Neural cell (in vitro differentiated cells): ENCODE results near the gene STX10. TPM values are rescaled to one million over a fixed set of nuclear protein-coding genes. Genes with fewer than 3 reads are reported as not detected.
A peak's percentile ranks its signal among the peaks of the same experiment; 100 is the strongest.

Source experiments
- H2AFZ ChIP-seq: fragments of 200-600, 300-800 bp; sonication (generic), shearing (Covaris generic); 2 replicates; pipeline ENCODE4 v1.6.0; 2014; ENCODE audit warnings: low read depth, mild to moderate bottlenecking, antibody characterized with exemption, low read length, moderate library complexity
- H3F3A ChIP-seq: fragments of 200-600 bp; shearing (Covaris generic); 2 replicates; pipeline ENCODE4 v1.6.1; 2016; ENCODE audit warnings: mild to moderate bottlenecking, moderate library complexity, mixed read lengths, antibody characterized with exemption, low read length; ENCODE audit not compliant: insufficient read depth, poor library complexity, severe bottlenecking
- H3K27ac ChIP-seq: fragments of 200-600, 300-800 bp; sonication (generic), shearing (Covaris generic); 2 replicates; pipeline ENCODE4 v1.5.1; 2014; ENCODE audit warnings: mild to moderate bottlenecking, low read length, moderate library complexity
- H3K27me3 ChIP-seq: fragments of 300-800, 200-600 bp; sonication (generic), shearing (Covaris generic); 2 replicates; pipeline ENCODE4 v1.6.0; 2014; ENCODE audit warnings: mild to moderate bottlenecking, low read depth, low read length, moderate library complexity; ENCODE audit not compliant: insufficient read depth
- H3K36me3 ChIP-seq: fragments of 300-800, 200-600 bp; sonication (generic), shearing (Covaris generic); 2 replicates; pipeline ENCODE4 v1.5.1; 2014; ENCODE audit warnings: mild to moderate bottlenecking, antibody characterized with exemption, low read length, moderate library complexity; ENCODE audit not compliant: insufficient read depth
- H3K4me2 ChIP-seq: fragments of 300-800, 200-600 bp; sonication (generic), shearing (Covaris generic); 2 replicates; pipeline ENCODE4 v1.6.0; 2014; ENCODE audit warnings: mild to moderate bottlenecking, low read length
- H3K4me3 ChIP-seq: fragments of 300-800, 200-600 bp; sonication (generic), shearing (Covaris generic); 2 replicates; pipeline ENCODE4 v1.5.1; 2014; ENCODE audit warnings: mild to moderate bottlenecking, low read length, moderate library complexity
- H3K79me2 ChIP-seq: fragments of 200-600 bp; shearing (Covaris generic); replicated peaks from 2 replicates; pipeline ENCODE4 v1.6.0; 2014; ENCODE audit warnings: mild to moderate bottlenecking, low read length, moderate library complexity; ENCODE audit not compliant: insufficient read depth
- H3K9ac ChIP-seq: fragments of 300-800, 200-600 bp; sonication (generic), shearing (Covaris generic); 2 replicates; pipeline ENCODE4 v1.6.1; 2016; ENCODE audit warnings: mild to moderate bottlenecking, low read length, mixed read lengths
- H3K9me2 ChIP-seq: fragments of 200-600 bp; shearing (Covaris generic); 2 replicates; pipeline ENCODE4 v1.6.1; 2016; ENCODE audit warnings: mild to moderate bottlenecking, low read length, mixed read lengths; ENCODE audit not compliant: insufficient read depth
- H3K9me3 ChIP-seq: fragments of 200-600, 300-800 bp; sonication (generic), shearing (Covaris generic); 2 replicates; pipeline ENCODE4 v1.6.1; 2016; ENCODE audit warnings: mild to moderate bottlenecking, mixed run types, low read length, moderate library complexity, mixed read lengths
- H4K20me1 ChIP-seq: fragments of 200-600 bp; shearing (Covaris generic); 2 replicates; pipeline ENCODE4 v1.6.1; 2016; ENCODE audit warnings: mild to moderate bottlenecking, mixed run types; ENCODE audit not compliant: insufficient read depth
- EP300 ChIP-seq: fragments of 450-650 bp; conservative IDR thresholded peaks from 2 replicates; pipeline ENCODE4 v1.6.1; 2014; ENCODE audit warnings: antibody characterized with exemption, mild to moderate bottlenecking, moderate library complexity; ENCODE audit not compliant: poor library complexity, severe bottlenecking
- EZH2 ChIP-seq: fragments of 200-600, 300-800 bp; shearing (Covaris generic), sonication (generic); IDR thresholded peaks from 2 replicates; pipeline ENCODE4 v1.6.1; 2014; ENCODE audit warnings: antibody characterized with exemption, low read length, borderline replicate concordance, mild to moderate bottlenecking; ENCODE audit not compliant: insufficient read depth, poor library complexity, severe bottlenecking
- MXI1 ChIP-seq: fragments of 450-650 bp; conservative IDR thresholded peaks from 2 replicates; pipeline ENCODE4 v1.6.1; 2014; ENCODE audit warnings: antibody characterized with exemption, mild to moderate bottlenecking; ENCODE audit not compliant: poor library complexity, severe bottlenecking
- POLR2AphosphoS5 ChIP-seq: IDR thresholded peaks from 2 replicates; pipeline ENCODE4 v1.6.1; 2012
- RAD21 ChIP-seq: fragments of 450-650 bp; conservative IDR thresholded peaks from 2 replicates; pipeline ENCODE4 v1.6.1; 2014; ENCODE audit warnings: antibody characterized with exemption, mild to moderate bottlenecking, moderate library complexity
- REST ChIP-seq: IDR thresholded peaks from 2 replicates; pipeline ENCODE4 v1.6.1; 2012; ENCODE audit warnings: borderline replicate concordance
- SMC3 ChIP-seq: fragments of 450-650 bp; conservative IDR thresholded peaks from 2 replicates; pipeline ENCODE4 v1.6.1; 2014; ENCODE audit warnings: antibody characterized with exemption, mild to moderate bottlenecking, moderate library complexity; ENCODE audit not compliant: poor library complexity
- TAF1 ChIP-seq: IDR thresholded peaks from 2 replicates; pipeline ENCODE4 v1.6.1; 2012; ENCODE audit warnings: low read depth
- polyA plus RNA-seq: library from polyadenylated mRNA; depleted of rRNA; stranded (reverse); fragments of >200 nt; gene quantifications from 2 replicates; pipeline ENCODE4 v1.2.3, GENCODE V29; 2014
- TF ChIP-seq, protein P1 (sequence below): fragments of 450-650 bp; IDR thresholded peaks from 2 replicates; pipeline ENCODE4 v1.5.1; 2014; ENCODE audit warnings: antibody characterized with exemption, mild to moderate bottlenecking, moderate library complexity; ENCODE audit not compliant: poor library complexity, severe bottlenecking

STX10 gene
- polyA plus RNA-seq, 1 donor from 2014 or later: 157 TPM

GRCh38 chr19:13099073-13099999 lies 50.8 kb downstream of the STX10 start:
- Histone ChIP-seq H4K20me1 (no peaks in the 10 kb centered on the region), H3K4me3 (no peak overlapping the region), H3K9me2 (no peaks in the 10 kb centered on the region), H2AFZ (no peak overlapping the region), H3F3A (no peaks in the 10 kb centered on the region), H3K27ac (no peak overlapping the region), H3K79me2 (no peaks in the 10 kb centered on the region), H3K36me3 (no peaks in the 10 kb centered on the region), H3K4me2 (no peak overlapping the region), H3K9ac (no peak overlapping the region), H3K9me3 (no peaks in the 10 kb centered on the region), H3K27me3 (peaks cover 84% of the 10 kb centered on the region)
- TF ChIP-seq REST (no peak), TAF1 (no peak), EZH2 (peak; percentile 83)

- no peaks in the 10 kb centered on the region for H3F3A ChIP-seq
- H3K36me3 ChIP-seq: no peaks in the 10 kb centered on the region
- H2AFZ ChIP-seq: no peak overlapping the region
- no peaks in the 10 kb centered on the region for H3K9me3 ChIP-seq
- no peak overlapping the region for H3K27ac ChIP-seq
- peaks cover 89% of the 10 kb centered on the region for H3K27me3 ChIP-seq
- H3K9me2 ChIP-seq: no peaks in the 10 kb centered on the region
- no peak overlapping the region for H3K9ac ChIP-seq
- H3K79me2 ChIP-seq: no peaks in the 10 kb centered on the region
- H4K20me1 ChIP-seq: no peaks in the 10 kb centered on the region
- H3K4me2 ChIP-seq: no peak overlapping the region
- TF ChIP-seq, protein P1, sequence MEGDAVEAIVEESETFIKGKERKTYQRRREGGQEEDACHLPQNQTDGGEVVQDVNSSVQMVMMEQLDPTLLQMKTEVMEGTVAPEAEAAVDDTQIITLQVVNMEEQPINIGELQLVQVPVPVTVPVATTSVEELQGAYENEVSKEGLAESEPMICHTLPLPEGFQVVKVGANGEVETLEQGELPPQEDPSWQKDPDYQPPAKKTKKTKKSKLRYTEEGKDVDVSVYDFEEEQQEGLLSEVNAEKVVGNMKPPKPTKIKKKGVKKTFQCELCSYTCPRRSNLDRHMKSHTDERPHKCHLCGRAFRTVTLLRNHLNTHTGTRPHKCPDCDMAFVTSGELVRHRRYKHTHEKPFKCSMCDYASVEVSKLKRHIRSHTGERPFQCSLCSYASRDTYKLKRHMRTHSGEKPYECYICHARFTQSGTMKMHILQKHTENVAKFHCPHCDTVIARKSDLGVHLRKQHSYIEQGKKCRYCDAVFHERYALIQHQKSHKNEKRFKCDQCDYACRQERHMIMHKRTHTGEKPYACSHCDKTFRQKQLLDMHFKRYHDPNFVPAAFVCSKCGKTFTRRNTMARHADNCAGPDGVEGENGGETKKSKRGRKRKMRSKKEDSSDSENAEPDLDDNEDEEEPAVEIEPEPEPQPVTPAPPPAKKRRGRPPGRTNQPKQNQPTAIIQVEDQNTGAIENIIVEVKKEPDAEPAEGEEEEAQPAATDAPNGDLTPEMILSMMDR: no peak
- TF ChIP-seq MXI1 (no peak), RAD21 (no peak), TAF1 (no peak), REST (no peak), POLR2AphosphoS5 (peak; percentile 11), SMC3 (no peak), EZH2 (peak; percentile 88), EP300 (no peak)
- H3K4me3 ChIP-seq: no peak overlapping the region
Observed at GRCh38 chr19:13098277-13099072, 51.7 kb downstream of the STX10 start.
